ENCODE data around the gene KRTAP12-1. TPM values are rescaled to one million over a fixed set of nuclear protein-coding genes. Genes with fewer than 3 reads are reported as not detected.

The KRTAP12-1 gene
- total RNA-seq, 1 experiment from 2014 or later: not detected

- no peak for TF ChIP-seq CTCF (IDR thresholded peaks at IDR 0.05; ENCODE audit: unreplicated experiment)
- Mint-ChIP-seq H3K4me3 (ENCODE audit: low read depth, unreplicated experiment) (no peak overlapping the region), H3K9me3 (ENCODE audit: low read depth, unreplicated experiment) (peaks cover 3% of the 10 kb centered on the region)
Observed at GRCh38 chr21:44704636-44705001, 22.7 kb upstream of the KRTAP12-1 start.

DNA sequence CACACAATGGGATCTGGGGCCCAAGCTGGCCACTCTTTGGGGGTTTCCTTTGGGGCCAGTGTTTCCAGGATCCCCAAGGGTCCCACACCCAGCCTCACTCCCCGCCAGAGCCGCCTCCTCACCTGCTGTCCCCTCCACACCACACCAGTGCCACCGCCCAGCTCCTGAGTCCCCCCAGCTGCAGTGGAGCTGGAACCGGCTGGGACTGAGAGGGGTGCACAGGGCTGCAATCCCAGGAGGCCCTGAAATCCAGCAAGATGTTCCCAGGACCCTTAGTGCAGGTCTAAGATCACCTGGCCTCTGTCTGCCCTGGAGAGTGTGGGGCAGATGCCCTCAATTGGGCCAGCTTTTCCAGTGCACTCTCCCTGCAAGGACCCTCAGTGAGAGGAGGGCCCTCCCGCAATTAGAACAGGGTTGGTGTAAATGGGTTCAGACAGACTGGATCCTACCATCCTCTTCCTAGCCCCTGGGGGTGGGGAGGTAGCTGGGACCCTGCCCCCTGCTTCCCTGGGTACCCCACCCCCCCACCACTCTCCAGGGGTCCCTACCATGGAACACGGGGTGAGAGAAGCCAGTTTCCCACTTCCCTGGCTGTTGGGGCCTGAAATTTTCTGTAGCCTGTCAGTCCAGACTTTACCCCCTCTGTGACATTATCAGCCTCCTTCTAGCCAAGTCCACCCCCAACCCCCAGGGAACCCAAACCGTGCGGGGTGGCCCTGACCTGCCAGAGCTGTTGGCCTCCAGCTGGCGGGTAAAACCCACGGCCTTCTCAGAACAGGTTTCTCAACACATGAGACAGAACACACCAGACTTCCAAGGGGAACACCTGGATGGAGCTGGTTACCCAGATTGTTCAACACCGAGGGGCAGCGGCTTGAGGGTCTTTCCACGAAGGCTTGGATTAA lies 22.0 kb upstream of the KRTAP12-1 start:
- no peak overlapping the region for H3K27ac Mint-ChIP-seq (ENCODE audit: unreplicated experiment)
- intact Hi-C loops (cut with micrococcal nuclease; ENCODE audit: unreplicated experiment): no loop called here
- no TSS peak for BruUV-seq (replicated peaks)
- no peak for TF ChIP-seq CTCF (IDR thresholded peaks at IDR 0.05; ENCODE audit: unreplicated experiment)
- H3K4me1 Mint-ChIP-seq (ENCODE audit: low read depth, unreplicated experiment): no peaks in the 10 kb centered on the region
- no peak overlapping the region for H3K4me3 Mint-ChIP-seq (ENCODE audit: low read depth, unreplicated experiment)
- no peaks in the 10 kb centered on the region for H3K36me3 Mint-ChIP-seq (ENCODE audit: insufficient read depth, unreplicated experiment)
- CTCF ChIA-PET: no interaction called here
- peaks cover 91% of the 10 kb centered on the region for H3K27me3 Mint-ChIP-seq (ENCODE audit: unreplicated experiment)
- H3K9me3 Mint-ChIP-seq (ENCODE audit: low read depth, unreplicated experiment): peaks cover 3% of the 10 kb centered on the region
- no peak for DNase-seq

More at GRCh38 chr21:44704636-44705001, 22.7 kb upstream of the KRTAP12-1 start:
- Mint-ChIP-seq H3K4me1 (ENCODE audit: low read depth, unreplicated experiment) (no peaks in the 10 kb centered on the region), H3K27me3 (ENCODE audit: unreplicated experiment) (peaks cover 91% of the 10 kb centered on the region), H3K36me3 (ENCODE audit: insufficient read depth, unreplicated experiment) (no peaks in the 10 kb centered on the region), H3K27ac (ENCODE audit: unreplicated experiment) (no peak overlapping the region)
- intact Hi-C loops (cut with micrococcal nuclease; ENCODE audit: unreplicated experiment): no loop called here
- no peak for DNase-seq
- no TSS peak for BruUV-seq (replicated peaks)
- CTCF ChIA-PET: no interaction called here

DNA sequence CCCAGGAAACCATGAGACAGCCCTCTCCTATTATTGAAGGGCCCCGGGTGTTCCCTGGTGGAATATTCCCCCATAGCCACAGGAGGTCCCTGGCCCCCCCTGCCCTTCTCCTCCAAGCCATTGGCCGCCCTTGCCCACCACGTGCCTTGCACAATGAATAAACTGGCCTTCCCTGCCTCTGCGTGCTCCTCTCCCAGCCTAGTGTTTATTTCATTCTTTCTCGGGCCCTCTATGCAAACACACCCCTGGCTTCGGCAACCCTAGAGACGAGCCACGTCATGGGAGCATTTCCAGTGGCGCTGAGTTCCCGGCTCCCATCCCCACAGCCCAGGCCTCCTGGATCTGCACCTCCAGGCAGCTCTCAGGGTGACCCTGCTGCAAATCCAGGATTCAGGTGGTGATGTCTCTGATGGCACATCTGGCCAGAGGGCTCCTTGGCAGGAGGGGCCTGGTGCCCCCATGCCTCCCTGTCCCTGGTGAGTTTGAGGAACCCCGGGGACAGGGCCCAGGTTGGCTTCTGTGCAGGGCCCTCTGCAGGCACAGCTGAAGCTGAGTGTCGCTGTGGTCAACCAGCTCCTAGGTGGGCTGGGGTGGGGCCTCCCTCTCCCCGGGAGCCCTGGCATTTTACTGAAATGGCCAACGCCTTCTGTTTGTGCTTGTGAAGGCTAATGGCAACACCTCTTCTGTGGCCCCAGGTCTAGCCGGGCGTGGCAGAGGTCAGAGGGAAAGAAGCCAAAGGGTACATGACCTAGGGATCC lies 21.2 kb upstream of the KRTAP12-1 start:
- H3K9me3 Mint-ChIP-seq (ENCODE audit: low read depth, unreplicated experiment): peaks cover 3% of the 10 kb centered on the region
- no peak overlapping the region for H3K4me3 Mint-ChIP-seq (ENCODE audit: low read depth, unreplicated experiment)
- peaks cover 91% of the 10 kb centered on the region for H3K27me3 Mint-ChIP-seq (ENCODE audit: unreplicated experiment)
- H3K4me1 Mint-ChIP-seq (ENCODE audit: low read depth, unreplicated experiment): peaks cover 3% of the 10 kb centered on the region
- no peak overlapping the region for H3K27ac Mint-ChIP-seq (ENCODE audit: unreplicated experiment)
- intact Hi-C loops (cut with micrococcal nuclease; ENCODE audit: unreplicated experiment): no loop called here
- BruUV-seq (replicated peaks): no TSS peak
- CTCF ChIA-PET: no interaction called here
- no peak for TF ChIP-seq CTCF (IDR thresholded peaks at IDR 0.05; ENCODE audit: unreplicated experiment)
- DNase-seq: no peak
- no peaks in the 10 kb centered on the region for H3K36me3 Mint-ChIP-seq (ENCODE audit: insufficient read depth, unreplicated experiment)

GRCh38 chr21:44702111-44702972 lies 20.4 kb upstream of the KRTAP12-1 start:
- TF ChIP-seq CTCF (IDR thresholded peaks at IDR 0.05; ENCODE audit: unreplicated experiment): no peak
- H3K4me3 Mint-ChIP-seq (ENCODE audit: low read depth, unreplicated experiment): no peak overlapping the region
- H3K4me1 Mint-ChIP-seq (ENCODE audit: low read depth, unreplicated experiment): peaks cover 11% of the 10 kb centered on the region
- no peak overlapping the region for H3K27ac Mint-ChIP-seq (ENCODE audit: unreplicated experiment)
- BruUV-seq (replicated peaks): no TSS peak
- DNase-seq: no peak
- intact Hi-C loops (cut with micrococcal nuclease; ENCODE audit: unreplicated experiment): no loop called here
- H3K27me3 Mint-ChIP-seq (ENCODE audit: unreplicated experiment): peaks cover 91% of the 10 kb centered on the region
- peaks cover 3% of the 10 kb centered on the region for H3K9me3 Mint-ChIP-seq (ENCODE audit: low read depth, unreplicated experiment)
- no peaks in the 10 kb centered on the region for H3K36me3 Mint-ChIP-seq (ENCODE audit: insufficient read depth, unreplicated experiment)
- CTCF ChIA-PET: no interaction called here

Data from Calu3 (cell line).